GM15510 (cell line): ENCODE data around the gene PAX7.

ENCODE experiments used
- POLR2A ChIP-seq: IDR thresholded peaks from 3 replicates; pipeline ENCODE4 v1.6.1; 2011; ENCODE audit warnings: borderline replicate concordance; ENCODE audit not compliant: insufficient read length; ENCODE audit errors: extremely low read depth

The PAX7 gene

DNA sequence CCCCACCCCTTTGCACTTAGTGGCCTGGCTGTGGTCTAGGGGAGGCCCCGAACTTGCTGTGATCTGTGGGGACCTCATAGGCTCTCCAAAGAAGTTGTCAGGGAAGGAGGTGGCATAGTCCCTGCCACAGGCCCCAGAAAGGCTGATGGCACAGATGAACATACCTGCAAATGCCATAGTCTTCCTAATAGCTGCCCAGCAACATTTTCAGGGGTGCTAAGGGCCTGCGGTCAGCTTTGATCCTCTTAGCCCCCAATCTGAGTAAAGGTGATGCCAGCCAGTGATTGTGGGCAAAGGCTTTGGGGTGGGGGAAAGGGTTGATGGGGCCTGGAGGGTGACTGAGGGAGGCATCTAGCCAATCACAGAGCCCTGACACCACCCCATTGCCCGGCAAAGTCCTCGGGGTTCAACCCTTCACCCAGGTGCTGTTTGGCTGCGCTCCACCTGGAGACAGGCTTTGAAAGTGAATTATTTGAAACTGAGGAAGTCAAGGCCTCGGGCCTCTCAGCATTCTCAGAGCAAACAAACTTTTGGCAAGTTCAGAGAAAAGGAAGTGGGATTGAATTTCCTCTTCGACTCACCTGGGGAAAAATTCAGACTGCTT, 35.8 kb downstream of the PAX7 start:
- no peak for TF ChIP-seq POLR2A

DNA sequence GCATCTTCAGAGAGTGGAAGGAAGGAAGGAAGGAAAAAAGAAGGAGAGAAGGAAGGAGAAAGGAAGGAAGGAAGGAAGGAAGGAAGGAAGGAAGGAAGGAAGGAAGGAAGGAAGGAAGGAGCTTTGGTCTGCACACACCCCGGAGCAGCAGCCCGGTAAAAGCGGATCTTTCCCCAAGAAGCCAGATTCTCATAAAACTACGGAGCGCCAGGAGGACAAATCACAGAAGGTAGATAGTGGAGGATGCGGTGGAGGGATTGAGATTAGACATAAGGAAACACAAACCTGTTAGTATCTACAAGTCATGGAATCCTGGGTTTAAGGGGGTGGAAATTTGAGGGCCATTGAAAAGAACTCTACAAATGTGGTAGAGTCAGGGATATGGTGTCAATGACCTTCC, 36.7 kb downstream of the PAX7 start:
- TF ChIP-seq POLR2A, result no peak

DNA sequence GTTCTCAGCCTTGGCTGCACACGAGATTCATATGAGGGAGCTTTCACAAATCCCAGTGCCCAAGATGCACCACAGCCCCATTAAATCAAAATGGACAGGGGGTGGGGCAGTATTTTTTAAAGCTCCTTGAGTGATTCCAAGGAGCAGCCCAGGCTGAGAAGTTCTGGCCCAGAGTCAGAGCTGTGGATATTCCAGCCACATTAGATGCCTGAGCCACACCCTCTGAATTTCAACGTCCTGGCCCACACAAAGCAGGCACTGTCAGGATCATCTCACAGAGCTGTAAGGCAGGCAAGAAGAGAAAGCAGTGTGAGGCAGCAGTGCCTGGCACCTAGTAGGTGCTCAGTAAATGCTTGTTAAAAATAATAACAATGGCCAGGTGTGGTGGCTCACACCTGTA, 37.4 kb downstream of the PAX7 start:
- TF ChIP-seq POLR2A, result no peak

DNA sequence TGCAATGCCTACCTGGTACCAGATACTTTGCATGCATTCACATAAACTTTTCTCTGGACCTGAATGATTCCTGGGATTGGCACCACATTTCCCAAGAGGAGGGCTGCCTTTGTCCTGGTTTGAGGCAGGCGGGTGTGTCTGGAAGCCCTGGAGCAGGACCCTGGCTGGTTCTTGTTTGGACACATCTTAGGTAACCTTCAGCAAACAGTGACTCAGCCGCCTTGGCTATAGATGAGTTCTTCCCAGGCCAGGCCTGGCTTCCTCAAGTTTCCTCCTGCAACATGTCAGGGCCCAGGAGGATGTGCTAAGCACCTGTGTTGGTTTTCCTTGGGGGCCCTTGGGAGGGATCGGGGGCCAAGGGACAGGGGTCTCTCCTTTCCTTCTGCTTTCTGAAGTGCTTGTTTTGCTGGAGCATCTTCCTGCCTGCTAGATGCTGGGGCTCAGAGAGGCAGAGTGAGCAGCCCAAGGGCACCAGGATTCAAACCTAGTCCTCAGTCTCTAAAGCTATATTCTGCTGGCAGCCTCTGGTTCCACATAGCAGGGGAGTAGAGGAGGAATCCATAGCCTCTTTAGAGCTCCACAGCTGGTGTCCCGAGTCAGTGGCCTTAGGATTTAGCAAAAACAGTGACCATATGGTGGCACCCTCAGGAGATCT, 38.2 kb downstream of the PAX7 start:
- no peak for TF ChIP-seq POLR2A

DNA sequence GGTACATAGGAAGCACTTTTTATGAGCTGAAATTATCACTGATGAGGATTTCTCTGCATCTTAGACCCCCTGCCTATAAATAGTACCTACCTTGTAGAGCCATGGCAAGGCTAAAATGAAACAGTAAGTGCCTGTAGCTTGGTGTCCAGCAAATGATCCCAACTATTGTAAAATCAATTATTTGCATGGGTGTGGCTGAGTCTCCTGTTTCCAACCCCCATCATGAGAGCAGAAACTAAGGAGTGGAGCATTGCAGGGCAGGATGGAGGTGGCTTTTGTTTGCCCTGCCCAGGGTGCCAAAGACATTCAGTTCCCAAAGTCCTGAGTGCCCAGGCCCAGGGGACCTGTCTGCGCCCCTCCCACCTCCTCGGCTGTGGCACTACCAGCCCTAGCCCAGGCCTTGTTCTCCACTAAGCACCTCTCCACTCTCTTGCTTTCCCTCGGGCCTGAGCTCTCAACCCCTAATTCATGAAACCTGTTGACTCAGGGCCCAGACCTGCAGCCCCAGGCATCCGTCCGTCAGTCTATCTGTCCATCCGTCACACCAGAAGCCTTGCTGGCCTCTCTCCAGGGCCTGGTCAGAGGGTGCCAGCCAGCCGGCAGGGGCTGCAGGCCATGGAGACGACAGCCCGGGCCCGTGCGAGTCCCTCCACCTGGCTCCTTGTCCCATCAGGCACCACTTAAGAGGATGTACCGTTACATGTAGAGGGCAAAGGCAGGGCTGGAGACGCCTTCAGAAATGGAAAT, 39.6 kb downstream of the PAX7 start:
- no peak for TF ChIP-seq POLR2A

DNA sequence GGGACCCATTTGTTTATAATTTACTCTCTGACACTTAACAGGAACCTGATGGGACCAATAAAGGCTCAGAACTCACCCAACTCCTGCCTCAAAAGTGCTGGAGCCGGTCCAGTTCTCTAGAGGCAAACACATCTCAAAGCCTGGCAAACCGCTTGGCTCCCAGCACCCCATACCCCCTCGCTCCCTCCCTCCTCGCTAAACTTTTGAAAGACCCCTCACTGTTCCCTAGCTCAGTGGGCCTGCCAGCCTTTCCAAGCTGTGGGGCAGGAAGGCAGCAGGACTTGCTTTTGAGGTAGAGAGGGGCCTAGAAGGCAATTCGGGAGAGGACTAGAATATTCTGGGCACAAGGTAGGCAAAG, 40.2 kb downstream of the PAX7 start:
- no peak for TF ChIP-seq POLR2A

DNA sequence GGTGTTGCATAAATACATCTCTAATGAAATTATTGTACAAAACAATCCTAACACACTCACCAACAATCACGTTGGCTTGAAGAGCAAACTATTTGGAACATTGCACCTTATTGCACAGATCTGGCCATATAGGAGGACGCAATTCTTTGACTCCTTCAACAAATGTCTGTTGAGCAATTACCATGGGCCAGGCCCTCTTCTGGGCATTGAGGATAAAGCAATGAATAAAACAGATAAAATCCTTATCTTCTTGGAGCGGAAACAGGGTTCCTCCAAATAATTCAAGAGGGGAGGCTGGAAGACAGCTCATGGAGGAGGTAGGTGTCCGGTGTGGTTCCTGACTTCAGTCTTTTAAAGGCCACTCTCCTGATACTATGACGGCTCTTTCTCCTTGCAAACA, 43.3 kb downstream of the PAX7 start:
- TF ChIP-seq POLR2A, result no peak

DNA sequence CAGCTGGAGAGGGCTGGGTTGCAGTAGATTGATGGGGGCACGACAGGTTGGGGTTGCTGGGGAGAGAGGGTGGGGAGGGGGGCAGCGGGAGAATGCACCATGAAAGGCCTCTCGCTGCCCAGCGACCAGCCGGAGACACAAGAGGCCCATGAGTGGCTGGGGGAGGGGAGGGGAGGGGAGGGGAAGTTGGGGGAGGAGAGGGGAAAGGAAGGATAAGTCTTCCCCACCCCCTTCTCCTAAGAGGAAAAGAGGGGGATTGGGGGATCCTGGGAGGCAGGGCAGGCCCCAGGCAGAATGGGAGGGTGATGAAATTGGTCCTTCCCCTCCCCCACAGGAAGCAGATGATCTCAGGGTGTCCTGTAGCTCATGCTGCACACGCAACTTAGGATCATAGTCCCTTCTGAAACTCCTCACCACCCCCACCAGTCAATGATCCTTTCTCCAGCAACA, 45.7 kb downstream of the PAX7 start:
- TF ChIP-seq POLR2A, result no peak

DNA sequence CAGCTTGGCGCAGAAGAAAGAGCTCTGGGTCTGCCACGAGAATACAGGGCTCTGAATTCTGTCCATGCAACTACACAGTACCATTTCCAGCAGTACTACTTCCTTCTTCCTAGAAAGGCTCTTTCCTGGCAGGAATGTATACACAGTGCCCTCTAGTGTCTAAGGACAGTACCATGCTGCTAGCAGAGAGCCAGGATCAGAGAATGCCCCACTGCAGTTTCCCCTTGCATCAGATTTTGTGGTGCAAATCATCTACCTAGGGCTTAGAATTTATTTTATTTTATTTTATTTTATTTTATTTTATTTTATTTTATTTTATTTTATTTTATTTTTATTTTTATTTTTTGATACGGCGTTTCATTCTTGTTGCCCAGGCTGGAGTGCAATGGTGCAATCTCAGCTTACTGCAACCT, 50.8 kb downstream of the PAX7 start:
- no peak for TF ChIP-seq POLR2A

DNA sequence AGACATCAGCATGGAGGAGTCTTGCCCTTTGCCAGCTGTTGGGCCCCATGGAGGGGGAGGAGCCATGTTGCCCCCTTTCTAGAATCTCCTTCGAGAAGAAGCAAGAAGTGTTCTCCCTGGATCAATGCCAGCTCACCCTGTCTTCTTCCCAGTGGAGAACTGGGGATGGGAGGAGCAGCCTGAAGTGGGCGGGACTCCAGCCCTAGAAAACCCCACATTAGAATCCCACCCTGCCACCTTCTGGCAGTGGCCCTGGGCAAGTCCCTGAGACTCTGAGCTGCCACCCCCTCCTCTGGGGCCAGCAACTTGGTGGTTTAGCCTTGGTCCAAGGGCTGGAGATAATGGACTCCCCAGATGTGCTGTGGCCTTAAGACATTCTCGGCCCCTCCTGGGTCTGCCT, 51.7 kb downstream of the PAX7 start:
- TF ChIP-seq POLR2A, result no peak

DNA sequence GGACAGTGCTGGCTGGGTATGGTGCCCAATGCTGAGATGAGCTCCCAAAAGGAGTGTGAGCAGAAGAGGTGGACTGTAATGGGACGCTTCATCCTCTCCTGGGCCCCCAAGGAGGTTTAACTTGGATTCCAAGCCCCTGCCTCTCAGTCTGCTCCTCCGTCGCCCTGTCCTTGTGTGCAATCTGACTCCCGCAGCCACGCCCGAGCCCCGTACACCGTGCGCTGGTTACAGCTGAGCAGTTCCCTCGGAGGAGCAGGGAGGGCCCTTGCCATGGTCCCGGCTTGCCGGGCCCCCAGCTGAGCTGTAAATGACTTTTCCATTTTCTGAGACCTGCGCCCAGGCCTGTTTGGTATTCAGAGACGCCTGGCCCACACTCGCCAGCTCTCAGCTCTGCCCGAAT, 53.7 kb downstream of the PAX7 start:
- TF ChIP-seq POLR2A, result no peak

DNA sequence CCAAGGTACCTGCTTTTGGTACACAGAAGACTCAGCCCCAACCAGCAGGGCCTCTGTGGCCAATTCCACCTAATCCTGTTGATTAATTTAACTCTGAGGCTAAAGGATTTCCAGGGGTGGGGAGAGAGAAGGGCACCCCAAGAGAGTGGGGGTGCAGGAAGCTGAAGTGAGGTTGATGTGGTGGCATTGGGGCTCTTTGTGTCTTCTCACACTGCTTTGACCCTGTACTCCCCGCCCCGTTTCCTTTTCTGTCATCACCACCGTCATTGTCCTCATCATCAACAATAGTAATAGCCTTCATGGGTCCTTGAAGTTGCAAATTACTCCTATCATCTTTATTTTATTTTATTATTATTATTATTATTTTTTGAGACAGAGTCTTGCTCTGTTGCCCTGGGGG, 55.9 kb downstream of the PAX7 start:
- no peak for TF ChIP-seq POLR2A

DNA sequence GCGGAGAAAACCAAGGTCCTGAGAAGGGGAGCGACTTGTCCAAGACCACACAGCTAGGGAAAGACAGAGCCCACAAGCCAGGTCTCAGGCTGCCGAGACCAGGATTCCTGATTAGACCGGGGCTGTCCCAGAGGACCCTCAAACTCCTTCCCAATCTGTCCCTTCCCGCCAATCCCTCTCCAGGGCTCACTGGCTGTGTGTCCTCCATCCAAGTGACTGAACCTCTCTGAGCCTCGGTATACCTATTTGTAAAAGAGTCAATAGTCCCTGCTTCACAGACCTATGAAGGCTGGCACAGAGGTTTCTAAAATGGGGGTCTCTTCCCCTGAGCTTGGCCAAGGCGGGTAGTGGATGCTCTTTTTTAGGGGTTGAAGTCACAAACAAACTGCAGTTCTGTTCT, 56.6 kb downstream of the PAX7 start:
- TF ChIP-seq POLR2A, result no peak

DNA sequence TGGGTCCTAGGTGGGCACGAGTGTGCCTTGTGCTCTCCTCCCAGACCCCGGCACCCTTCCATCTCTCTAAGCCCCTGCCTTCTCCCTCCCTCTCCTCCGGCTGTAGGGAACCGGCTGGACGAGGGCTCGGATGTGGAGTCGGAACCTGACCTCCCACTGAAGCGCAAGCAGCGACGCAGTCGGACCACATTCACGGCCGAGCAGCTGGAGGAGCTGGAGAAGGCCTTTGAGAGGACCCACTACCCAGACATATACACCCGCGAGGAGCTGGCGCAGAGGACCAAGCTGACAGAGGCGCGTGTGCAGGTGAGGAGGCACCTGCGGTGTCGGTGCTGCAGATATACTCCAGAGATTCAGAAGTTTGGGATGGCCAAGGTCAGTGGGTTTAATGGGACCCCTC, 61.0 kb downstream of the PAX7 start:
- no peak for TF ChIP-seq POLR2A

DNA sequence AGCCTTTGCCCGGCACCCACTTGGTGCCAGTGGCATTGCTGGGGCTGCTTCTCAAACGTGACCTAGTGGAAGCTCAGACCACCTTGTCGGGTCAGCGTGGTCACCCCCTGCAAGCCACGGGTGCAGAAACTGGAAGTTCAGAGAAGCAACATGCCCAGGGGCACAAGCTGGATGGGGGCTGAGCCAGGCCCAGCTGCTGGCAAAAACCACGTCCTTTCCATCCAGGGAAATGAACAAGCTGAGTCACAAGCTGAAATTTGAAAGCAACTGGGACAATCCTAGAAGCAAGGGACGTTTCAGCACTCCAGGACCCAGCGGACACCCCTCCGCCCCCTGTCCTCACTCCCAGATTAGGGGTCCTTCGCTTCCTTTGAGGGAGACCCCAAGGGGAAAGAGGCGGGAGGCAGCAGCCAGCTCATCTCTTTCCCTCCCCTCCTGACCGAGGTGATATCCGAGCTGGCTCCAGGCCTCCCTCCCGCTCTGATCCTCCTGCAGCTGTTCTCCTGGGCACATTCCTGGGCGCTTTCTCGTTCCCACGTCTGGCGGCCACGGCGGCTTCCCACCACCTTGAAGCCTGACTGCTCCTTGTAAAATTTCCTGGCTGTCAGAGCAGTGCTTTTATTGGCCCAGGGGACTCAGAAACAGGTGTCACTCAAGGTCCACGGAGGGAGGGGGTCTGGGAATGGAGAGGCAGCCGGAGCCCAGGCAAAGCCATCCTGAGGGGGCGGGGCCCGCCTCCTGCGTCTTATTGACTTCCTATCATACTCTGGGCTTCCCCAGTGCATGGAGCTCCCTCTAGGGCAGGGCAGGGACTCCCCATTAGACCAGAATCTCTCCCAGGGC, 62.8 kb downstream of the PAX7 start:
- TF ChIP-seq POLR2A, result no peak
